IPS DF 19.7 (cell line): ENCODE data around the gene PHF21A.
"Not testable (repeated sequence)": the region's sequence is repeated elsewhere in the genome, so short reads cannot be mapped to it uniquely, and the experiment has no call there.

Source experiments
- DNase-seq: peaks from one replicate; pipeline ENCODE4 v3.0.0-alpha.2; 2013; ENCODE audit warnings: low read depth, low spot score

Gene PHF21A

DNA sequence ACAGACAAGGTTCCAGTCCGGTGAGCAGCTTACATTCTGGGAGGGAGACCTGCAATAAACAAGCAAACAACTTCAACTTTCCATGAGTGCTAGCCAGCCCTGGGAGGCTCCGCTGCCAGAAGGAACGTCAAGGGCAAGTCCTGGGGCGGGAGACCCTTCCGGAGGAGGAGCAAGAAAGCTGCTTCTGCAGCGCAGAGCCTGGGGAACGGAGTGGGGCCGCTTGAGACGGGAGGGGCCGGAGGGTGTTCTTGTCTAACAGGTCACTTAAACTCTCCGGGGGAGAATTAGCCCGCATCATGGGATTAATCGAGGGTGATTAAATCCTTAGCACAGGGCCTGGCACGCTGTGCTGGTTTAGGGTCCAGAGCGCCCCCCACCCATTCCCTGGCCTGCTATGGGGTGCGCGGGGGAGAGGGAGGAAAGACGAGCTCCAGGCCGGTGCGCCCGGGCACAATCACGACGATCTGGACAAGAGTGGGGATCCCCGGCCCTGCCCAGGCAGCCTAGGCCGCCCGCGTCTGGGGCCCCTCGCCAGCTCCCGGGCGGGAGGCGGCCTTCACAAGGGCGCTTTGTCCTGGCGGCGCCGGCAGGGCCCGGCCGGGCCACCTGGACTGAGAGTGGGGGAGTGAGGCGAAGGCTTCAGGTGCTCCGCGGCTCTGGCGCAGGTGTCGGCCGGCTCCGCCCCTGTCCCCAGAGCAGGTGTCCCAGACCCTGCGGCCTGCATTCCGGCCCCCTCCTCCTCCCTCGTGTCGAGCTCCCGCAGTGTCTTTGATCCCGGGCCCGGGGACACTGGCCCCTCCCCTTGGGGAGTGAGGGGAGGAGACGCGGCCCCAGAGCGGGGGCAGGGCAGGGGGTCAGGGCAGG is 199.5 kb downstream of the PHF21A start:
- peak; percentile 77 for DNase-seq

DNA sequence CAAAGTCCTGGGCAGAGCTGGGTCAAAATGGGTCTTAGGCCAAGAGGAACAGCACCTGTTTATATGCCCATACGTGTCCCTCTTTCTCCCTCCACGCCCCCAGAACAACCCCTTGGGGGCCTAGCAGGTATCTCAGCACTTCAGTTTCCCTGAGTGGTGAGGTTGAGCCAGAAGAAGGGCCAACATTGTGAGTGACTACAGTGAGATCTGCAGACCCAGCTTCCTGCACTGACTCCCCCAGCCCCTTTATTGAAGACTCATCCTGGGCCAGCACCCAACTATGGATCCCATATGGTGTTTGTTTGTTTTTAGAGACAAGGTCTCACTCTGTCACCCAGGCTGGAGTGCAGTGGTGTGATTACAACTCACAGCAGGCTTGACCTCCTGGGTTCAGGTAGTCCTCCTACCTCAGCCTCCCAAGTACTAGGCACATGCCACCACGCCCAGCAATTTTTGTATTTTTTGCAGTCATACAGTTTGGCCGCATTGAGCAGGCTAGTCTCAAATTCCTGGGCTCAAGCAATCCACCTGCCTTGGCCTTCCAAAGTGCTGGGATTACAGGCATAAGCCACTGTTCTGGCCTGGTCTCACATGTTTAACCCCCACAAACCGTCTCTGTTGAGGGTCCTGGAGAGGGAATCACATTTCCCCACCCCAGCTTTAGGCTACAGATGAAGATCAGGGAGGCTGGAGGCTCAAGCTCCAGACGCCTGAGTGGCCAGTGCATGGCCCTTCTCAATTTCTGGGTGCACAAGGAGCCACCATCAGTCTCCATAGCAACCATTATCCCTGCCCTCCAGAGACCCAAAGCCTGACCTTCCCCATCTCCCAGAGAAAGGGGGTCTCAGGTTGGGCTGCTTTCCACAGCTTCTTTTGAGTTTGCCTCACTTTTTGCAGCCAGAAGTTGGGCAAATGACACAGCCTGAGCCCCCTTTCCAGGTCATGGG is 200.4 kb downstream of the PHF21A start:
- no peak for DNase-seq

DNA sequence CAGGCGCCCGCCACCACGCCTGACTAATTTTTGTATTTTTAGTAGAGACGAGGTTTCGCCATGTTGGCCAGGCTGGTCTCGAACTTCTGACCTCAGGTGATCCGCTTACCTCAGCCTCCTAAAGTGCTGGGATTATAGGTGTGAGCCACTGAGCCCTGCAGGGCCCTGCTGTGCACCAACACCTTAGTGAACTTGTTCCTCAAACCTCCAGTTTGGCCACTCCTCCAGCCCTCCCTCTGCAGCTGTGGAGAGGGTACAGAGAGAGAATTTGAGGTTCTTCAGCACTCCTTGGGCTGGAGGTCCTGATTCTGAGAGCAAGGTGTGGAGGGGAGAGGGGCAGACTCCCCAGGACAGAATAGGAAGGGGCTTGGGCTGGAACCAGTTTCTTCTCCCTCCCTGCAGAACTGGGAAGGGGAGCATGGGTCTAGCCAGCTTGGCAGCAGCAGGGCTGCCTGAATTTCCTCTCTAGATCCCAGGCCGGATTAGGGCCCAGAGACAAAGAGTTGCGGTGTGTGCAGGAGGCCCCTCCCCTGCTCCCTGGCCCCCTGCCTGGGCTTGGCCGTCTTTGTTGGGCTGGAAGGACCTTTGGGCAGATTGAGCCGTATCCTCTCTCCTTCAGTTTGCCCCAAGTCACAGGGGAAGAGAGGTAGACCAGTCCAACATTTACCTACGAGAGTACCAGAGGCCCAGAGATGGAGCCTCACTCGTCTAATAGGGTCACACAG is 201.3 kb downstream of the PHF21A start:
- no peak for DNase-seq

DNA sequence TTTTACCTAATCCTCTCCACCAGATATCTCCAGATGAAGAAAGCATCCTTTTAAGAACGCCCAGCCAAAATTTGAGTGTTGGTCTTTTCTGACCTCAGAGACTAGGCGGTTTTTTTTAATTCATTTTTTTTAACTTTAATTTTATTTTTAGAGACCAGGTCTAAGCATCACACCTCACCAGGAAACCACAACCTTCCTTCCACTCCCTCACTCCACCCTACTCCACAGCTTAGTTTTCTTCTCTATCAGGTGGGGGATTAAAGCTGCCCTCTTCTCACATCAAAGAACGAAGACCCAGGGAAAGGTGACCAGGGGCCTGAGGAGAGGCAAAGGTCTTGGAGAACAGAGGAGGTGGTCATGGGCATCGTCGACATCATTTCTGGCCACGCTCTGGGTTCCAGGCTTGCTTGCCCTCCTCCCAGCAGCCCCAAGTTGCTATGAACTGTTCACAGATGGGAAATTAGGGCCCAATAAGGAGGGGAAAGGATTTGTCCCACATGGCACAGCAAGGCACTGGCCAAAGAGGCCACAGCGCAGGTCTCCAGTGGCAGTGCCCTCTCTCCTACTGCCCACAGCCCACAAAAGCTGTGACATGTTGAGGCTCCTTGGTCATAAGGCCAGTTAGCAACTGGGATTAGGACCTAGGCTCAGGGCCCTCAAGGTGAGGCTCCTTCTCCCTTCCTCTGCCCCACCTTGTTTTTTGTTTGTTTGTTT is 202.1 kb downstream of the PHF21A start:
- no peak for DNase-seq

DNA sequence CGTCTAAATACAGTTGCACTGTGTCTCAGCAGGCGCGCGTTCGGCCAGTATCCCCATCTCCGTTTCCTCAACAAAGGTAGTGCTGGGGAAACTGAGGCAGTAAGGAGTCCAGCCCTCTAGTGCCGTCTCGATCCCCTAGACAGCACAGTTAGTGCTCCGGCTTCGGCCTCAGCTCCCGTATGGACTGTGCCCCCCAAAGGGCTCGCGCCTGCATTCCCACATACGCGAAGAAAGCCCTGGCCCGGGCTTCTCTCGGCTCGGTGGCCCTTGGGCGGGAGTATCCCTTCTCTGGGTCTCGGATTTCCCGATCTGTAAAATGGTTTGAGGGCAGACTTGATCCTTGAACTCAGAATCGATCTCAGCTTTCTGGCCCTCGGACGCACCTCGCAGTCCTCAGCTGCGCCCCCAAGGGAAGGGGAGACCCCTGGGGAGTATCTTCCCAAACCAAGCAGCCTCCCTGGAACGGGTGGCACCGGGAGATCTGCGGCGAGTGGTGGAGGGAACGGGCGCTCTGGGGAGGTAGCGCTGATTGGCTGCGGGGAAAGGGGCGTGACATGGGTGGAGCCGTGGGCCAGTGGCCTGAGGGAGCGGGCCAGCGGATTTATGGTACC is 202.8 kb downstream of the PHF21A start:
- DNase-seq = no peak

DNA sequence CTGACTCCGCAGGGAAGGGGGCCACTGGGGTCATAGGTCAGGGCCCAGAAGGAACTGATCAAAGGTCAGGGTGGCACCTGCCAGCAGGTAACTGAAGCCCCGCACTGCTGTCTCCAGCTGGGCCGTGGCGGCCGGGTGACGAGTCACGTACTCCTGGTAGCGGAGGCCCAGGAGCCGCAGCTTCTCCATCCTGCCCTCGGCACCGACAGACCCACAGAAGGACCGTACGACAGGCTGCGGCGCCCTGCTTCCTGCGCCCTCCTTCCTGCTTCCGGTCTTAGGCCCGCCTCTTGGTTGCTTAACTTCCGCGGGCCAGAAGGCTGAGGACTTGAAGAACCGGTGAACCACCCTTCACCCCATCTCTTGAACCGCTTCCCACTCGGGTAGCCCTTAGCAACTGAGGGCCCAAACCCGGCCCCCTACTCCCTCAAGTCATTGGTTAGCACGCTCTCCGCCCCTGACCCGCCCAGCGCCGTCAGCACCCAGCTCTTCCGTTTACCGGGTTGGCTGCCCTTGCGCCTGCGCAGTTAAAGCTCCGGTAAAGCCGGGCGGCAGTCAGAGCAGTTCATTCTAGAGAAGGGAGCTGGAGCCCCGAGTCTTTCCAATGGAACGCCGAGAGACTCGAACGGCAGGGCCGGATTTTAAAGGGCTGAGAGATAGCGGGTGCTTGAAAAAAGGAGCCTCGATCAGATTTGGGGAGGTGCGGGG is 203.5 kb downstream of the PHF21A start, which contains the start of gene PEX16:
TSS of gene PEX16 (minus strand) at position 255 of the 708 bp plus-strand sequence. CDS start at position 189, 66 bp downstream.
- DNase-seq = peak; percentile 88

DNA sequence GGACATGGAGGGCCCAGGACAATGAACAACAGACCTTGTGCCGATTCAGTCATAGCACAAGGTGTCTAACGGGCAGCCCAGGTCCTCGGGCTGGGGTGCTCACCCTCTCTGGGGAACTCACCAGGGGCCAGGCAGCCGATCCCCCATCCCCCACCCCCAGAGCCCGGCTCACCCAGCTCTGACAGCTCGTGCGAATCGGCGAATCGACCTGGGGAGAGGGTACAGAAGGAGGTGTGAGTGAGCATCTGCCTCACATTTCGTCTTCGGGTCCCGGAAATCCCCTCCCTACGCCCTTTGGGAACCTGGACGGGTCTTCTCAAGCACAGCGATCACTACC is 204.0 kb downstream of the PHF21A start:
- no peak for DNase-seq

DNA sequence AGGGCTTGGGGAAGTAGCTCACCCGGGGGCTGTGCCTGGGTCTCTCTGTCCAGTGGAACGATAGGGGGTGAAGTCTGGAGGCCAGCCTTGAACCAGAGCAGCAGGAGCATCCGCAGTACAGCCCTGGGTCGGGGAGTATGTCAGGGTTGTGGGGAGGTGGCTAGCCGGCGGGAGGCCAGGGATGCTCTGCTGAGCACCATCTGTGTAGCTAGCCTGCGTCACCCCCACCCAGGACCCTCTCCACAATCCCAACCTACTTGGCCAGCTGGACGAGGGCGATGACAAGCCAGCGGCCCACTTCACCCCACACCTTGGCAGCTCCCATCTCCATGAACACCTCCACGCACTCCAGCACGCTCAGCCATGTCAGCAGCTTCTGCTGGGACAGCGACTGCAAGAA is 205.8 kb downstream of the PHF21A start:
- no peak for DNase-seq

DNA sequence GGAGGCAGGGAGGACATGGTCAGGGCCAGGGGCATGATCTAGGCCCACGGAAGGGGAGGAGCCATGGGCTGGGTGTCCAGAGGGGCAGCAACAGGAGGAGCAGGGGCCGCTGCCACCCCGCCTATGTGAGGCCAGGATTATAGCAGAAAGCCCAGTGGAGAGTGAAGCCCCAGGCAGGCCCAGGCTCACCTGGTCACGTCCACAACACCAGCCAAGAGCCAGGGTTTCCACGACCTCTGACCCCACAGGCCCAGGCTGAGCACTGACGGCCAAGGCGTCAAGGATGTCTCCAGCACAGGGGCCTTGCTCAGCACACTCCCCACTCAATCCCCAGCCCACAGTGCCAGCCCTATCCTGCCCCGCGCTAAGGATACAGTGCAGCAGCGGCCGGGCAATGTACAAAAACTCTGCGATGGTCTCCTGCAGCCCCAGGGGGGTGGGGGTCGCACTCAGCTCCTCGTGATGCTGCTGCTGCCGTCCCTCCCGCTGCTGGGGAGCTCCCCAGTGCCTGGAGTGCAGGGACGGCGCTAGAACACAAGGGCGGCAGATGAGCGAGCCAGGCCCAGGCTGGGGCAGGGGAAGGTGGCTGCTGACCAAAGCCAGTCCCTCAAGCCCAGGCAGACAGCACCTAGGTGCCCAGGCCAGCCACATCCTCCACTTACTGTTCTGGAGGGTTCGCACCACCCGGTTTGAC is 207.2 kb downstream of the PHF21A start:
- no peak for DNase-seq

DNA sequence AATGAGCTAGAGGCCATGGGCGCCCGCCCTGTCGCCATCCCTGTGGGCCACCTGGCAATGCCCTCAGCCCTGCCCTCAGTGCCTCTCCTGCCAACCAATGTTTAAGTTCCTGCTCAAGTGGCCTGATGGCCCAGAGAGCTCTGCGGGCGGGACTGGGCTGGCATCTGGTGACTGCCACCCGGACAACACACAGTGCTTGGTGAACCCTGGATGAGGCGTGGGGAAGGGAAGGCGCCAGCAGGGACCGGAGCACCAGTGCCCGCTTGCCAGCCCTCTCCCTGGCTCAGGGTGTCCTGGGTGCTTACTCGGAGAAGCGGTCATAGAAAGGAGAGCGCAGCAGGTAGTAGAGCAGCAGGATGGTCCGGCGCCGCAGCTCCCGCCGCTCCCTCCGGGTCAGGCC is 207.7 kb downstream of the PHF21A start:
- no peak for DNase-seq

DNA sequence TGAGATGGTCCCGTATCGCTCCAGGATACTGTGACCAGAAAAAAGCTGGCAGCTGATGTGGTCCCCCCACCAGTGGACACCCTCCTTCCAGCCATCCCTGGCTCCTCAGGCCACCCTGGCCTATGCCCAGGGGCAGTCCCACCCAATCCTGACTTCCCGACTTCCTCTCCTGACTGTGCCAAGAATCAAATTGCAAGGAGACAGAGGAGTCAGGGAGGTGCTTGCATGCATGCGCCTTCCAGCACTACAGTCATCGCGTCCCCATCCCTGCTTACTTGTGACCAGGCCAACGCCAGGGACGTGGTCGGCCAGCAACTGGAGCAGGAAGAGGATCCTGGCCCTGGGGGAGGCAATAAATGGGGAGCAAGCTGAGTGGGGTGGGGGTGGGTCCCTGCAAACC is 210.6 kb downstream of the PHF21A start:
- no peak for DNase-seq

DNA sequence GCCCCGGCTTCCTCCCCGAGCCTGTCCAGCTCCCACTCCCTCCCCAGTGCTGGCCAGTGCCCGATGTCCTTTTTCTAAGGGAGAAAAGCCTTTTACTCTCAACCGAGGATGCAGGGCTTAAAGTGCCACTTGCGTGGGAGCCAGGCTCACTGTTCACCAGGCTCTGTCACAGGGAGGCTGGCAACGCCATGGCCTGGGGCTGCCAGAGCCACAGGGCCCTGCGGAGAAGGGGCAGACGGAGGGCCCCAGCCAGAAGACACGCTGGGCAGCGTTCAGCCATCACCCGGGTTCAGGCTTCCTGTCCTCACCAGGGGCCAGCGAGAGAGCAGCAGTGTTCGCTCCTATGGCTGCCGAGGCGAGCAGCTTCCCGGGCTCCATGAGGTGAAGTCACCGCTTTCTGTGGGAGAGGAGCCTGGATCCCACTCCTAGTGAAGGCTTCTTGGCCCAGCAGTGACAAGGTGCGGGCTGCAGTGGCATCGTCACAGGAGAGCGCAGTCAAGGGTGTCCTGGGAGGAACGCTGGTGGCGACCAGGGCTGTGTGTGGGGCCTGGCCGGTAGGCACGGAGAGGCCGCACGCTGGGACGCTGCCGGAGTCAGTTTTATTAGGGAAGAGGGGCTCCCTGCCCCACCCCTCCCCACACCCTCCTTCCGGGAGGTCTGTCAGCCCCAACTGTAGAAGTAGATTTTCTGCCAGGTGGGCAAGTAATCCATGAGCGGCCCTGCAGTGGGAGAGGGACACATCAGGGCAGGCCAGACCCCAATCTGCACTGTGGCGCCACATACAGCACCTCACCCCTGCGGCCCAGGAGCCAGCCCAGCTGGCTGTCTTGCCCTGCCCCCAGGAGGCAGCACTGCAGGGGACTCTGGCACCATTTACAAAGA is 211.4 kb downstream of the PHF21A start:
- DNase-seq = no peak

DNA sequence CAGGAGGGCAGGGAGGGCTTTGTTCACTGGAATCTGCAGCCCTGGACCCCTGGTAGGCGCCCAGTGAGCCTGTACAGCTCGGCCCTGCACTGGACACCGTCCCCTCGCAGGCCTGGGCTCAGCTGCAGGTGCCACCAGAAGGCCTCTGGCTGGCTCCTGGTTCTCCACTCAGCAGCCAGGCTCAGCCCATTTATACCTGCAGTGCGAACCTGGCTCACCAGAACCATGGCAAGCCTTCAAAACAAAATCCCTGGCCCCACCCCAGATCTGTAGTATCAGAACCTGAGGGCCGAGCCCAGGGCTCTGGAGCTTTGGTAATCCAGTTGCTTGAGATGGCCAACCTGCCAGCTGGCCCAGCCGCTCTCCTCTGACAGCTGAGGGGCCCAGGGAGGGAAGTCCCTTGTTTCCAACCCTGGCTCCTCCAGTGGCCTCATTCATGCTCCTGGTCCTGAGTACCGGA is 213.3 kb downstream of the PHF21A start:
- DNase-seq = no peak

DNA sequence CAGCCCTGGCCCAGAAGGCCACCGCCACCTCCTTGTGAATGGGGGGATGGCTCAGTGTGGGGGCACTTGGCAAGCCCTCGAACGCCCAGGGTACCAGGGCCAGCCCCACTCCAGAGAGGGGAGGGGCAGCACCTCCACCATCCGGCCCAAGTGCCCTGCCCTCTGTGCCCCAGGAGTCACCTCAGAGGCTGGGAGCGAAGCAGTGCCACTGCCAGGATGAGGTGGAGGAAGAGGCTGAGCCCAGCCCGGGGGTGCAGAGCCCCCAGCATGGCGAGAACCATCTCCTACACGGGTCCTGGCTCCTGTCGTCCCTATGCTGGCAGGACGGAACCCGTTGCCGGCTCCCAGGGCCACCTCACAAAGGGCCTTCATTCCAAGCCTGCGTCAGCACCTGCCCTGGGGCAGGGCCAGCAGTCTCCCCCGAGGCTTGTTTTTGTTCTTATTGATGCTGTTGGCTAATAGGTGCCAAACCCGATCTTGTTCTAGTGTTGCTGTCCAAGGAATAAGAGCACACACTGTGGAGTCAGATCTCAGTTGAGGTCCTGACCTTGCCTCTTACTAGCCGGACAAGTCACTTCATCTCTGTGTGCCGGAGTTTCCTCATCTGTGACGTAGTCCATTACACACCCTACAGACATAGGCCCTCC is 214.2 kb downstream of the PHF21A start, which contains the start of gene FREY1:
TSS of gene FREY1 (minus strand) at position 307 of the 647 bp plus-strand sequence. CDS start at position 281, 26 bp downstream.
- no peak for DNase-seq

DNA sequence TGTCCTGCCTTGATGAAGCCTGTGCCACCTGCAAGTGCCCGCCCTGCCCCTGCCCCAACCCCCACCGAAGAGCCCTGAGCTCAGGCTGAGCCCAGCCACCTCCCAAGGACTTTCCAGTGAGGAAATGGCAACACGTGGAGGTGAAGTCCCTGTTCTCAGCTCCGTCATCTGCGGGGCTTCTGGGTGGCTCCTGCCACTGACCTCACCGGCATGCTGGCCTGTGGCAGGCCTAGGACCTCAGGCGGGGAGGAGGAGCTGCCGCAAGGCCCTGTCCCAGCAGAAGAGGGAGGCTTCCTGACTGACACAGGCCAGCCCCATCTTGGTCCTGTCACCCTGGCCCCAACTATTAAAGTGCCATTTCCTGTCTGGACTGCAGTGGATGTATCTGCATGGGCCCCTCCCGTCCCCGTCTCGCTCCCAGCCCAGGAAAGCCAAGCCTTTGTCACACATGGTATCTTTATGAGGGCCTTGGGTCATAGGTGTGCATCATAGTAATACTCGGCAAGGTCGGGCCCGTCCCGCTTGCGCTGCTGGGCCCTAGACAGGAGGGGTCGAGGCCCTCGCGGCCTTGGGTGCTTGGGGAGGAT is 215.1 kb downstream of the PHF21A start:
- no peak for DNase-seq

DNA sequence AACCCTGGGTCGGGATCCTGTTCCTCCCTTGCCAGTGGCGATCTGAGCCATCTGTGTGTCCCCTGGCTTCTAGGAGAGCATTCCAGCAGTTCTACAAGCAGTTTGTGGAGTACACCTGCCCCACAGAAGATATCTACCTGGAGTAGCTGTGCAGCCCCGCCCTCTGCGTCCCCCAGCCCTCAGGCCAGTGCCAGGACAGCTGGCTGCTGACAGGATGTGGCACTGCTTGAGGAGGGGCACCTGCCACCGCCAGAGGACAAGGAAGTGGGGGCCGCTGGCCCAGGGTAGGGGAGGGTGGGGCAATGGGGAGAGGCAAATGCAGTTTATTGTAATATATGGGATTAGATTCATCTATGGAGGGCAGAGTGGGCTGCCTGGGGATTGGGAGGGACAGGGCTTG is 215.7 kb downstream of the PHF21A start:
- not testable (repeated sequence) for DNase-seq

DNA sequence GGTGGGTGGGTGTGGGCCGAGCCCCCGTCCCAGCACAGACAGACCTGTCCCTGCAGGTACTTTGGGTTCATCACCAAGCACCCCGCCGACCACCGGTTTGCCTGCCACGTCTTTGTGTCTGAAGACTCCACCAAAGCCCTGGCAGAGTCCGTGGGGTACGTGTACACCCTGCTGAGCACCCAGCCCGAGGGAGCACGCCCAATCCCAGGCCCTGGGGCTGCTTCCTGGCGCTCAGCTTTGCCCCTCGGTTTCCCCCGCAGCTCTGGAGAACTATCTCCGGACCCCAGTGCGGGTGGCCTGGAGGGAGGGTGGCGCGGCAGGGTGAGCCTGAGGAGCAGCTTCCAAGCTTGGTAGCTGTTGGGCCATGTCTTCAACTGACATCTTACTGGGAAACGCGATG is 216.2 kb downstream of the PHF21A start:
- no peak for DNase-seq
